ENCODE results near the gene RAD18. TPM values are rescaled to one million over a fixed set of nuclear protein-coding genes. Genes with fewer than 3 reads are reported as not detected.
A peak's percentile ranks its signal among the peaks of the same experiment; 100 is the strongest.

Gene RAD18
- total RNA-seq, 3 donors from 2014 or later: 10.2 to 16.1 (median 12.5) TPM

DNA sequence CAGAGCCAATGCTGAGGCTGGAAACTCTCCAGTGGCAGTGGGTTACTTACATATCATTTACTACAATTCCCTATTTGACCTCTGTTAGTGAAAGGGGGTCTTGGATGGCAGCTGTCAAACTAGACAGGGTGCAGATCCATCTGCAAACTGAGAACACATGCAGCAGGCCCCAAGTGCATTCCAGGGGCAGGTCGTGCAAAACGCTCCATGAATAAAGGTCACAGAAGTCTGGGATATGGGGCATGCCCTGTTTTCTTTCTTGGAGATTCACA lies 25.0 kb upstream of the RAD18 start:
- ATAC-seq (no peak), DNase-seq (no peak)
- intact Hi-C loops (cut with DNase I, micrococcal nuclease): loop anchor here (5.0 kb wide), 2 partner anchors 79 to 314 kb away; no protein-coding TSS in a partner anchor
- Histone ChIP-seq H3K9me3 (no peaks in the 10 kb centered on the region), H3K4me3 (no peak overlapping the region), H3K36me3 (ENCODE audit: low read depth) (no peaks in the 10 kb centered on the region), H3K4me1 (ENCODE audit: low read depth) (no peaks in the 10 kb centered on the region)
- TF ChIP-seq, protein P1, sequence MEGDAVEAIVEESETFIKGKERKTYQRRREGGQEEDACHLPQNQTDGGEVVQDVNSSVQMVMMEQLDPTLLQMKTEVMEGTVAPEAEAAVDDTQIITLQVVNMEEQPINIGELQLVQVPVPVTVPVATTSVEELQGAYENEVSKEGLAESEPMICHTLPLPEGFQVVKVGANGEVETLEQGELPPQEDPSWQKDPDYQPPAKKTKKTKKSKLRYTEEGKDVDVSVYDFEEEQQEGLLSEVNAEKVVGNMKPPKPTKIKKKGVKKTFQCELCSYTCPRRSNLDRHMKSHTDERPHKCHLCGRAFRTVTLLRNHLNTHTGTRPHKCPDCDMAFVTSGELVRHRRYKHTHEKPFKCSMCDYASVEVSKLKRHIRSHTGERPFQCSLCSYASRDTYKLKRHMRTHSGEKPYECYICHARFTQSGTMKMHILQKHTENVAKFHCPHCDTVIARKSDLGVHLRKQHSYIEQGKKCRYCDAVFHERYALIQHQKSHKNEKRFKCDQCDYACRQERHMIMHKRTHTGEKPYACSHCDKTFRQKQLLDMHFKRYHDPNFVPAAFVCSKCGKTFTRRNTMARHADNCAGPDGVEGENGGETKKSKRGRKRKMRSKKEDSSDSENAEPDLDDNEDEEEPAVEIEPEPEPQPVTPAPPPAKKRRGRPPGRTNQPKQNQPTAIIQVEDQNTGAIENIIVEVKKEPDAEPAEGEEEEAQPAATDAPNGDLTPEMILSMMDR (IDR thresholded peaks at IDR 0.05): no peak

DNA sequence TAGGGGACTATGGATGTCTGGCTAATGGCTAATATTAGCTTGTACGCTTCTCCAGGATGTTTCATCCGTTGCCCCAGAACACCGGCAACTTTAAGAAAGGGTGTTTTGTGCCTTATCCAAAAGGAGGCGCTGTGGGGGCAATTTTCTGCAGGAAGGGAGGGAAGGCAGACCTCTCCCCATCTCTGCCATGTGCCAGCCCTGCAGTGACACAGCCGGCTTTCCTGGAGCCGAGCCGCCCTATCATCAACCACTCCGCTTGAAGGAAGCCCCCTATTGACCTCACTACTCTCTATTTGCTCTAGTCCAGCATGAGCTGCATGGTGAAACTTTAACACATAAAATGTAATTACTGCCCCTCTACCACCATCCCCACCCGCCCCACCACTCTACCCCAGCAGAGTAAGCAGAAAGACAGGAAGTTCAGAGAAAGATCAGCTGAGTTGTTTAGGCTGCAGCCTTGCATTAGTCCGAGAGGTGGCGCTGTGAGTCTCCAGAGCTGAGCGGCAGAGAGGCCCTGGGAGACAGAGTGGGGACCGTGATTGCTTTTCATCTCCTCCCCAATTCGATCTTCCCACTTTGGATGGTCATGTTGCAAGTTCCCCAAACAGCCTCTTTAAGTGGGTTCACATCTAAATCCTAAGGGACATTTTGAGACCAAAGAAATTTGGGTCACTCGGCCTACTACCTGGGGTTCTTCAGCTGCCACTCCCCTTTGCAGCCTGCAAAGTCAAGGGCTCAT lies 24.5 kb upstream of the RAD18 start:
- DNase-seq (peak in 2 of 3 donors; percentile 72), ATAC-seq (peak; percentile 77)
- intact Hi-C loops (cut with DNase I, micrococcal nuclease): loop anchor here (5.0 kb wide), 2 partner anchors 79 to 314 kb away; no protein-coding TSS in a partner anchor

DNA sequence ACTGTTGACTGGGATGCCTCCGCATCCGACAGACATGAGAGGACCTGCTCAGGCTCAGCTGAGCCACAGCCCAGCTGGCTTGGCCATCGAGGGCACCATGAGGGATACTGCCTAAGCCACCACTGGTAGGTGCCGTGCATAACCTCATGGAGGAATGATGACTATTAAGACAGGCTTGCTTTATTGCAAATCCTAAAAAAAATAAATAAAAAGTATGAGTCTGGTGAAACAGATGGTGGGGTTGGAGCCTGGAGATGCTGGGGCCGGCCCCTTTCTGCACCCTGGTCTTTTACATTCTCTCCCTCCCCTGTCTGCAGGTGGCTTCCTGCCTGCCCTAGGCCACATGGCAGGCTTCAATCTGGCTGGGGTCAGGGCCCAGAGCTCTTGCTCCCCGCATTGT lies 24.0 kb upstream of the RAD18 start:
- ATAC-seq (no peak), DNase-seq (no peak)
- TF ChIP-seq, protein P1 (IDR thresholded peaks at IDR 0.05): no peak
- intact Hi-C loops (cut with DNase I, micrococcal nuclease): loop anchor here (5.0 kb wide), 2 partner anchors 80 to 315 kb away; no protein-coding TSS in a partner anchor
- Histone ChIP-seq H3K4me1 (ENCODE audit: low read depth) (no peaks in the 10 kb centered on the region), H3K9me3 (no peaks in the 10 kb centered on the region), H3K4me3 (no peak overlapping the region), H3K36me3 (ENCODE audit: low read depth) (no peaks in the 10 kb centered on the region)

More for the DNA sequence above, 24.5 kb upstream of the RAD18 start:
- TF ChIP-seq, protein P1 (IDR thresholded peaks at IDR 0.05): peak; percentile 63
- no peak overlapping the region for H3K4me3 ChIP-seq
- no peaks in the 10 kb centered on the region for H3K4me1 ChIP-seq (ENCODE audit: low read depth)
- no peaks in the 10 kb centered on the region for H3K36me3 ChIP-seq (ENCODE audit: low read depth)
- H3K9me3 ChIP-seq: no peaks in the 10 kb centered on the region

DNA sequence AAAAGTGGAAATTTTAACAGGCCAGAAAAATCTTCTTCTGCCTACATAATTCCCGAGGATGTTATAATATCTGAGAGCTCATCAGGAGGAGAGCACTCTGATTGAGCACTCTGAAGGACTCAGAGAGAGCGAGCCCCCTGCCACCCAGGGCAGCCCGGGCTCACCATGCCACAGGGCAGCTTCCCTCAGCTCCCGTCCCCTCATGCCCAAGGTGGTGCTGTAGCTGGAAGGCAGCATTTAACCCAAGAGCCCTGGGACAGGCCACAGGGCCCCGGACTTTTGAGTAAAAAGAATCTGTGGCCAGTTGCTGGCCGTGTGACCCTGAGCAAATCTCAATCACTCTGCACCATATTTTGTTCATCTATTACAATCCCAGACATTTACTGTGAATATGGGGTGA lies 23.5 kb upstream of the RAD18 start:
- Histone ChIP-seq H3K4me3 (no peak overlapping the region), H3K9me3 (no peaks in the 10 kb centered on the region), H3K36me3 (ENCODE audit: low read depth) (no peaks in the 10 kb centered on the region), H3K4me1 (ENCODE audit: low read depth) (no peaks in the 10 kb centered on the region)
- DNase-seq: no peak
- TF ChIP-seq, protein P1 (IDR thresholded peaks at IDR 0.05): no peak
- intact Hi-C loops (cut with DNase I, micrococcal nuclease): loop anchor here (5.0 kb wide), 2 partner anchors 81 to 316 kb away; no protein-coding TSS in a partner anchor
- ATAC-seq: no peak

DNA sequence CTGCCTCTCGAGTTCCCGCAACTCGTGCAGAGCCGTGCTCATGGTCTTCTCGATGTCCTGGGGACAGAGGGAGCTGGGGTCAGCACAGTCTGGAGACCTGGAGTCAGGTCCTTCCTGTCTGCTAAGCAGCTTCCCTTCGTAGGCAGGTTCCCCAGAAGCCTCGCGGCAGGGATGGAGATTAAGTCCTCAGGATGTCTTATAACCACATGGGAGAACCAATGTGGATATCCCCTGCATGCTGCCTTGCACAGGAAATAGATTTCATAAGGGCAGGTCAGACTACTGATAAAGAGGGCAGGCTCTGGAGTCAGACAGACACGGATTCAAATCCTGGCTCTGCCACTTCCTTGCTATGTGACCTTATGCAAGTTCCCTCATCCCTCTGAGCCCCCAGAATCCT lies 22.6 kb upstream of the RAD18 start:
- intact Hi-C loops (cut with DNase I, micrococcal nuclease): loop anchor here (5.0 kb wide), 2 partner anchors 81 to 316 kb away; no protein-coding TSS in a partner anchor
- TF ChIP-seq, protein P1 (IDR thresholded peaks at IDR 0.05): no peak
- no peaks in the 10 kb centered on the region for H3K4me1 ChIP-seq (ENCODE audit: low read depth)
- no peak overlapping the region for H3K4me3 ChIP-seq
- ATAC-seq (no peak), DNase-seq (no peak)
- no peaks in the 10 kb centered on the region for H3K9me3 ChIP-seq
- H3K36me3 ChIP-seq (ENCODE audit: low read depth): no peaks in the 10 kb centered on the region

Data from mucosa of descending colon (tissue), 3 donors.